Brain microvascular endothelial cell (primary cell): ENCODE measurements around the gene MYLK.

Source experiments
- DNase-seq: peaks from one replicate; pipeline ENCODE4 v3.0.0-alpha.2; 2020
- H3K27ac ChIP-seq: fragments of 250-450 bp; sonication (Bioruptor Pico); 2 replicates; pipeline ENCODE4 v1.5.1; 2020; ENCODE audit warnings: mild to moderate bottlenecking, moderate library complexity
- H3K27me3 ChIP-seq: fragments of 250-450 bp; sonication (Bioruptor Pico); replicated peaks from 2 replicates; pipeline ENCODE4 v1.5.1; 2020; ENCODE audit warnings: mild to moderate bottlenecking
- H3K36me3 ChIP-seq: fragments of 250-450 bp; sonication (Bioruptor Pico); replicated peaks from 2 replicates; pipeline ENCODE4 v1.5.1; 2020; ENCODE audit warnings: mild to moderate bottlenecking
- H3K4me3 ChIP-seq: 2 replicates; pipeline ENCODE4 v1.5.1; 2011; ENCODE audit warnings: low read depth, mild to moderate bottlenecking, control low read depth, low read length, moderate library complexity
- in situ Hi-C: cut with HindIII; loops from 2 replicates; pipeline ENCODE4 v1.10.0; 2017; ENCODE audit warnings: low sequenced_read_pairs, low pct_ligation_motif_present
- TF ChIP-seq, protein P1 (sequence below): IDR thresholded peaks from 2 replicates; pipeline ENCODE4 v1.5.1; 2011; ENCODE audit warnings: low read depth, mild to moderate bottlenecking, moderate library complexity, low read length, control low read depth, inconsistent platforms; ENCODE audit errors: missing control alignments

MYLK gene

GRCh38 chr3:123783811-123784210, 100.3 kb downstream of the MYLK start:
- no peaks in the 10 kb centered on the region for H3K27me3 ChIP-seq
- in situ Hi-C loops: no loop called here
- no peak overlapping the region for H3K4me3 ChIP-seq
- no peaks in the 10 kb centered on the region for H3K36me3 ChIP-seq
- DNase-seq: no peak
- no peak overlapping the region for H3K27ac ChIP-seq
- TF ChIP-seq, protein P1, sequence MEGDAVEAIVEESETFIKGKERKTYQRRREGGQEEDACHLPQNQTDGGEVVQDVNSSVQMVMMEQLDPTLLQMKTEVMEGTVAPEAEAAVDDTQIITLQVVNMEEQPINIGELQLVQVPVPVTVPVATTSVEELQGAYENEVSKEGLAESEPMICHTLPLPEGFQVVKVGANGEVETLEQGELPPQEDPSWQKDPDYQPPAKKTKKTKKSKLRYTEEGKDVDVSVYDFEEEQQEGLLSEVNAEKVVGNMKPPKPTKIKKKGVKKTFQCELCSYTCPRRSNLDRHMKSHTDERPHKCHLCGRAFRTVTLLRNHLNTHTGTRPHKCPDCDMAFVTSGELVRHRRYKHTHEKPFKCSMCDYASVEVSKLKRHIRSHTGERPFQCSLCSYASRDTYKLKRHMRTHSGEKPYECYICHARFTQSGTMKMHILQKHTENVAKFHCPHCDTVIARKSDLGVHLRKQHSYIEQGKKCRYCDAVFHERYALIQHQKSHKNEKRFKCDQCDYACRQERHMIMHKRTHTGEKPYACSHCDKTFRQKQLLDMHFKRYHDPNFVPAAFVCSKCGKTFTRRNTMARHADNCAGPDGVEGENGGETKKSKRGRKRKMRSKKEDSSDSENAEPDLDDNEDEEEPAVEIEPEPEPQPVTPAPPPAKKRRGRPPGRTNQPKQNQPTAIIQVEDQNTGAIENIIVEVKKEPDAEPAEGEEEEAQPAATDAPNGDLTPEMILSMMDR: no peak

DNA sequence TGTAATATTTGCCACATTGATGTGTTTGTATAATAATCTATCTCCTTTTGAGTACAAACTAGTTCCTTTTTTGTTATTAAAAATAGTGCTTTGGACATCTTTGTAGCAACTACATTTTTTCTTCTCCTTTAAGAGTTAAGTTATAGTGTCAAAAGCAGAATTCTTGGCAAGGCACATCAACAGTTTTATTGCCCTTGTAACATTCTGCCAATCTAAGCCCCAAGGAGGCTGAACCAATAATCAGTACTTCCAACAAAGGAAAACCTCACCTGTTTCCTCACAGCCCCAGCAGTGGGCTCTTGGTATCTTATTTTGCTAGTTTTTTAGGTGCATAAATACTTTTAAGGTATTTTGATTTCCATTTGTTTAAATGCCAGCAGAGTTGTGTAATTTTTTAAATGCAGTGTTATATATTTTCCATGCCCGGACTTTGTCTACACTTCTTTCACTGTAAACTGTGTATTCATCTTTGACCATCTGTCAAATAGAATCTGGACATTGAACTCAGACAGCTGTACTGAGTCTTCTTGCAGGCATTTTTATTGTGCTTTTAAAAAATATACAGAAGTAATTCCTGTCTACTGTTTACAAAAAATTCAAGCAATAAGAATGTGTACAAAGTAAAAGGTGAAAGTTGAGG, 101.0 kb downstream of the MYLK start:
- Histone ChIP-seq H3K27me3 (no peaks in the 10 kb centered on the region), H3K4me3 (no peak overlapping the region), H3K36me3 (no peaks in the 10 kb centered on the region), H3K27ac (no peak overlapping the region)
- TF ChIP-seq, protein P1: no peak
- no peak for DNase-seq
- in situ Hi-C loops: no loop called here

DNA sequence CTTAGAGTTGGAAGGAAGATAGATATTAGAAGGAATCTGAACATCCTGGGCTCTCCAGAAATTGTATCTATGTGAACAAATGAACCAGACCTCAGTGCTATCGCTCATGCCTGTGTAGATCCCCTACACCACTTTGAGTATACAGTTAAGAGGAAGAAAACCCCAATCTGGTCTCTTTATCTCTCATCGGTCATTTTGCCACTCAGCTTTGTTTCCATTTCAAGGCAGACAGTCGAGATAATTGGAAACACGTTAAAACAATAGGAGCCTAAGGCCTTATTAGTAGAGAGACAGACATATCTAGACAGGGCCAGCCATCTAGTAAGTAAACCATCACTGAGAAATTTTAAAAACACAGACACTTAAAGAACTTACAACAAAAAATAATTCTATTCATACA, 101.6 kb downstream of the MYLK start:
- in situ Hi-C loops: no loop called here
- H3K36me3 ChIP-seq: no peaks in the 10 kb centered on the region
- no peak for DNase-seq
- no peaks in the 10 kb centered on the region for H3K27me3 ChIP-seq
- H3K4me3 ChIP-seq: no peak overlapping the region
- TF ChIP-seq, protein P1: no peak
- H3K27ac ChIP-seq: no peak overlapping the region

- Histone ChIP-seq H3K4me3 (no peak overlapping the region), H3K27me3 (no peaks in the 10 kb centered on the region), H3K27ac (no peak overlapping the region), H3K36me3 (no peaks in the 10 kb centered on the region)
- no peak for DNase-seq
- in situ Hi-C loops: no loop called here
- TF ChIP-seq, protein P1: no peak
These were observed 102.4 kb downstream of the MYLK start for GRCh38 chr3:123781571-123782275.

DNA sequence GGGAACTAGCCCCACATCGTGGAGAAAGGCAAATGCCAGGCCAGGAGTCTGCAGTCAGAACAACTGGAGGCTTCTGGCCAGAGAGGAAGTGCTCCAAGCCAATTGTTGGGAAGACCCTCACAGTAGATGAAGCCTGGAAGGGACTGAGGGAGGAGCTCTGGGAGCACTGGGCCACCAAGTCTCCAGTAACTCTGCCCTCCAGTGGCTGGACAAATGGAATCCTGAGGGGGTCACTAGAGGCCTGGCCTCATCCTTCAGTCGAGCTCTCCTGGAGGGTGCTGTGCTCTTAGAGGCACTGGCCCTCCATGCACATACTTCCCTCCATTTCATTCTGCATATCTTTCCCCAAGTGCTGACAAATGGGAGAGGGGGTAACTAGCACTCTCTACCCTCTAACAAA, 103.0 kb downstream of the MYLK start:
- no peak for DNase-seq
- no peak overlapping the region for H3K27ac ChIP-seq
- H3K27me3 ChIP-seq: no peaks in the 10 kb centered on the region
- no peaks in the 10 kb centered on the region for H3K36me3 ChIP-seq
- TF ChIP-seq, protein P1: peak; percentile 22
- in situ Hi-C loops: no loop called here
- no peak overlapping the region for H3K4me3 ChIP-seq
